ENCODE data around the gene EIF3J. TPM values are rescaled to one million over a fixed set of nuclear protein-coding genes. Genes with fewer than 3 reads are reported as not detected.
"Not testable (repeated sequence)": the region's sequence is repeated elsewhere in the genome, so short reads cannot be mapped to it uniquely, and the experiment has no call there.

The EIF3J gene
- 71.6 TPM for total RNA-seq

- Histone ChIP-seq H3K4me3 (ENCODE audit: low read length) (peak within 1 kb of the TSS; percentile 94), H3K4me1 (ENCODE audit: insufficient read depth, low read length) (peaks cover 36% of the 10 kb centered on the region), H3K27me3 (ENCODE audit: insufficient read depth, low read length) (no peaks in the 10 kb centered on the region), H3K9me3 (ENCODE audit: low read depth, low read length) (no peaks in the 10 kb centered on the region)
Measured at GRCh38 chr15:44536962-44537734, at the start of gene EIF3J. EIF3J (plus strand) TSS chr15:44537147; CDS start chr15:44537195, 48 bp downstream.

GRCh38 chr15:44489464-44489863, 47.5 kb upstream of the EIF3J start:
- H3K4me1 ChIP-seq (ENCODE audit: insufficient read depth, low read length), result no peaks in the 10 kb centered on the region
- H3K27me3 ChIP-seq (ENCODE audit: insufficient read depth, low read length), result no peaks in the 10 kb centered on the region
- no peak overlapping the region for H3K4me3 ChIP-seq (ENCODE audit: low read length)
- no peaks in the 10 kb centered on the region for H3K9me3 ChIP-seq (ENCODE audit: low read depth, low read length)

- Histone ChIP-seq H3K4me1 (ENCODE audit: insufficient read depth, low read length) (no peaks in the 10 kb centered on the region), H3K27me3 (ENCODE audit: insufficient read depth, low read length) (no peaks in the 10 kb centered on the region), H3K9me3 (ENCODE audit: low read depth, low read length) (no peaks in the 10 kb centered on the region), H3K4me3 (ENCODE audit: low read length) (no peak overlapping the region)
Measured at GRCh38 chr15:44490622-44491021, 46.3 kb upstream of the EIF3J start.

GRCh38 chr15:44492040-44492439, 44.9 kb upstream of the EIF3J start:
- H3K4me1 ChIP-seq (ENCODE audit: insufficient read depth, low read length), result no peaks in the 10 kb centered on the region
- H3K9me3 ChIP-seq (ENCODE audit: low read depth, low read length), result no peaks in the 10 kb centered on the region
- H3K27me3 ChIP-seq (ENCODE audit: insufficient read depth, low read length), result no peaks in the 10 kb centered on the region
- H3K4me3 ChIP-seq (ENCODE audit: low read length), result no peak overlapping the region

- H3K4me1 ChIP-seq (ENCODE audit: insufficient read depth, low read length), result no peaks in the 10 kb centered on the region
- H3K27me3 ChIP-seq (ENCODE audit: insufficient read depth, low read length), result no peaks in the 10 kb centered on the region
- H3K4me3 ChIP-seq (ENCODE audit: low read length), result no peak overlapping the region
- no peaks in the 10 kb centered on the region for H3K9me3 ChIP-seq (ENCODE audit: low read depth, low read length)
Measured at GRCh38 chr15:44492672-44493071, 44.3 kb upstream of the EIF3J start.

- H3K4me1 ChIP-seq (ENCODE audit: insufficient read depth, low read length), result no peaks in the 10 kb centered on the region
- no peaks in the 10 kb centered on the region for H3K9me3 ChIP-seq (ENCODE audit: low read depth, low read length)
- no peaks in the 10 kb centered on the region for H3K27me3 ChIP-seq (ENCODE audit: insufficient read depth, low read length)
- no peak overlapping the region for H3K4me3 ChIP-seq (ENCODE audit: low read length)
Measured at GRCh38 chr15:44495562-44495961, 41.4 kb upstream of the EIF3J start.

- H3K4me1 ChIP-seq (ENCODE audit: insufficient read depth, low read length), result no peaks in the 10 kb centered on the region
Measured at GRCh38 chr15:44500555-44500954, 36.4 kb upstream of the EIF3J start.

GRCh38 chr15:44501768-44502366, 35.1 kb upstream of the EIF3J start:
- no peak overlapping the region for H3K4me3 ChIP-seq (ENCODE audit: low read length)
- no peaks in the 10 kb centered on the region for H3K4me1 ChIP-seq (ENCODE audit: insufficient read depth, low read length)
- H3K9me3 ChIP-seq (ENCODE audit: low read depth, low read length), result no peaks in the 10 kb centered on the region
- no peaks in the 10 kb centered on the region for H3K27me3 ChIP-seq (ENCODE audit: insufficient read depth, low read length)

More at GRCh38 chr15:44500555-44500954, 36.4 kb upstream of the EIF3J start:
- H3K9me3 ChIP-seq (ENCODE audit: low read depth, low read length), result no peaks in the 10 kb centered on the region
- no peaks in the 10 kb centered on the region for H3K27me3 ChIP-seq (ENCODE audit: insufficient read depth, low read length)
- no peak overlapping the region for H3K4me3 ChIP-seq (ENCODE audit: low read length)

- H3K4me1 ChIP-seq (ENCODE audit: insufficient read depth, low read length), result no peaks in the 10 kb centered on the region
- H3K27me3 ChIP-seq (ENCODE audit: insufficient read depth, low read length), result no peaks in the 10 kb centered on the region
- H3K9me3 ChIP-seq (ENCODE audit: low read depth, low read length), result no peaks in the 10 kb centered on the region
Measured at GRCh38 chr15:44516436-44516835, 20.5 kb upstream of the EIF3J start.

GRCh38 chr15:44519537-44519936, 17.4 kb upstream of the EIF3J start:
- H3K4me3 ChIP-seq (ENCODE audit: low read length), result no peak overlapping the region

More at GRCh38 chr15:44516436-44516835, 20.5 kb upstream of the EIF3J start:
- no peak overlapping the region for H3K4me3 ChIP-seq (ENCODE audit: low read length)

GRCh38 chr15:44525018-44525417, 11.9 kb upstream of the EIF3J start:
- Histone ChIP-seq H3K27me3 (ENCODE audit: insufficient read depth, low read length) (no peaks in the 10 kb centered on the region), H3K4me3 (ENCODE audit: low read length) (no peak overlapping the region), H3K4me1 (ENCODE audit: insufficient read depth, low read length) (no peaks in the 10 kb centered on the region), H3K9me3 (ENCODE audit: low read depth, low read length) (no peaks in the 10 kb centered on the region)

More at GRCh38 chr15:44519537-44519936, 17.4 kb upstream of the EIF3J start:
- Histone ChIP-seq H3K9me3 (ENCODE audit: low read depth, low read length) (no peaks in the 10 kb centered on the region), H3K4me1 (ENCODE audit: insufficient read depth, low read length) (no peaks in the 10 kb centered on the region), H3K27me3 (ENCODE audit: insufficient read depth, low read length) (no peaks in the 10 kb centered on the region)

- H3K4me1 ChIP-seq (ENCODE audit: insufficient read depth, low read length), result no peaks in the 10 kb centered on the region
- H3K9me3 ChIP-seq (ENCODE audit: low read depth, low read length), result no peaks in the 10 kb centered on the region
- no peaks in the 10 kb centered on the region for H3K27me3 ChIP-seq (ENCODE audit: insufficient read depth, low read length)
- H3K4me3 ChIP-seq (ENCODE audit: low read length), result no peak overlapping the region
Measured at GRCh38 chr15:44527241-44527640, 9.7 kb upstream of the EIF3J start.

GRCh38 chr15:44529864-44530604, 6.9 kb upstream of the EIF3J start:
- no peaks in the 10 kb centered on the region for H3K9me3 ChIP-seq (ENCODE audit: low read depth, low read length)
- no peak overlapping the region for H3K4me3 ChIP-seq (ENCODE audit: low read length)
- H3K27me3 ChIP-seq (ENCODE audit: insufficient read depth, low read length), result no peaks in the 10 kb centered on the region
- H3K4me1 ChIP-seq (ENCODE audit: insufficient read depth, low read length), result peaks cover under 1% of the 10 kb centered on the region

- Histone ChIP-seq H3K4me1 (ENCODE audit: insufficient read depth, low read length) (peaks cover 6% of the 10 kb centered on the region), H3K27me3 (ENCODE audit: insufficient read depth, low read length) (no peaks in the 10 kb centered on the region), H3K4me3 (ENCODE audit: low read length) (no peak overlapping the region), H3K9me3 (ENCODE audit: low read depth, low read length) (no peaks in the 10 kb centered on the region)
Measured at GRCh38 chr15:44530653-44531052, 6.3 kb upstream of the EIF3J start.

GRCh38 chr15:44532275-44532674, 4.7 kb upstream of the EIF3J start:
- not testable (repeated sequence) for H3K9me3 ChIP-seq (ENCODE audit: low read depth, low read length); H3K27me3 ChIP-seq (ENCODE audit: insufficient read depth, low read length); H3K4me3 ChIP-seq (ENCODE audit: low read length)
- peaks cover 12% of the 10 kb centered on the region for H3K4me1 ChIP-seq (ENCODE audit: insufficient read depth, low read length)
